Endothelial cell of umbilical vein (primary cell): ENCODE measurements around the gene DHCR7. TPM values are rescaled to one million over a fixed set of nuclear protein-coding genes. Genes with fewer than 3 reads are reported as not detected.

Experiments
- BruUV-seq: library from RNA; stranded (reverse); fragments of 400-500 nt; replicated peaks from 2 replicates; lab custom pipeline; 2021; lab: Mats Ljungman, UMichigan
- CTCF ChIA-PET: fragments of 300-600, 350-600 bp; sonication (Branson Sonifier 250); formaldehyde crosslinking; loops from one replicate; lab custom pipeline; 2021; ENCODE audit warnings: antibody characterized with exemption, inconsistent platforms; lab: Charles Lee
- POLR2A ChIA-PET: fragments of 300-600, 350-600 bp; sonication (Branson Sonifier 250); formaldehyde crosslinking; loops from one replicate; lab custom pipeline; 2021; ENCODE audit warnings: antibody characterized with exemption, inconsistent platforms; lab: Charles Lee
- DNase-seq: peaks from one replicate; pipeline ENCODE4 v3.0.0-alpha.2; 2011; ENCODE audit warnings: low read depth, low spot score
- FAIRE-seq: peaks from 2 replicates; lab custom pipeline; 2011; peaks lifted over from hg19 to GRCh38; lab: Jason Lieb, UNC
- H2AFZ ChIP-seq: 2 replicates; pipeline ENCODE4 v1.6.0; 2012; ENCODE audit warnings: low read depth, low read length, control low read depth, inconsistent platforms
- H3K27ac ChIP-seq: 2 replicates; pipeline ENCODE4 v1.5.1; 2011; ENCODE audit warnings: low read depth, mild to moderate bottlenecking, control low read depth, low read length, moderate library complexity; ENCODE audit not compliant: insufficient read depth
- H3K27me3 ChIP-seq, 2 experiments: 2 replicates each; pipeline versions ENCODE4 v1.6.0 to v1.6.1; 2011; ENCODE audit warnings: low read length in 2 of 2, mixed read lengths in 1 of 2; ENCODE audit not compliant: control insufficient read depth in 2 of 2, insufficient read depth in 2 of 2
- H3K36me3 ChIP-seq, 2 experiments: 2 replicates in 1 of 2; 3 replicates in 1 of 2; pipeline ENCODE4 v1.5.1; 2011; ENCODE audit warnings: low read length in 2 of 2, mild to moderate bottlenecking in 1 of 2, moderate library complexity in 1 of 2; ENCODE audit not compliant: control insufficient read depth in 2 of 2, insufficient read depth in 2 of 2; ENCODE audit errors: extremely low read depth in 1 of 2
- H3K4me1 ChIP-seq: 3 replicates; pipeline ENCODE4 v1.5.1; 2011; ENCODE audit warnings: mild to moderate bottlenecking, low read length; ENCODE audit not compliant: control insufficient read depth, insufficient read depth; ENCODE audit errors: extremely low read depth
- H3K4me2 ChIP-seq: 2 replicates; pipeline ENCODE4 v1.6.1; 2011; ENCODE audit warnings: low read length, control low read depth, mixed read lengths; ENCODE audit not compliant: insufficient read depth
- H3K4me3 ChIP-seq, 3 experiments: fragments of 200-600 bp in 1 of 3; sonication (generic), shearing (Covaris generic) in 1 of 3; replicated peaks in 1 of 3; 2 replicates each; pipeline ENCODE4 v1.5.1; 2011 to 2016; ENCODE audit warnings: control low read depth in 3 of 3, low read length in 3 of 3, mild to moderate bottlenecking in 2 of 3, inconsistent platforms in 1 of 3, low read depth in 1 of 3, moderate library complexity in 1 of 3; ENCODE audit not compliant: insufficient read depth in 1 of 3
- H3K79me2 ChIP-seq: 2 replicates; pipeline ENCODE4 v1.6.0; 2012; ENCODE audit warnings: low read length, inconsistent platforms; ENCODE audit not compliant: control insufficient read depth, insufficient read depth
- H3K9ac ChIP-seq: replicated peaks from 2 replicates; pipeline ENCODE3; 2011; ENCODE audit warnings: low read length, control low read depth; ENCODE audit not compliant: insufficient read depth; ENCODE audit errors: extremely low read depth
- H3K9me1 ChIP-seq: replicated peaks from 3 replicates; pipeline ENCODE4 v1.6.0; 2011; ENCODE audit warnings: mild to moderate bottlenecking, low read length; ENCODE audit not compliant: control insufficient read depth, insufficient read depth; ENCODE audit errors: extremely low read depth
- H3K9me3 ChIP-seq: replicated peaks from 2 replicates; pipeline ENCODE4 v1.5.1; 2012; ENCODE audit warnings: low read length, inconsistent platforms; ENCODE audit not compliant: control insufficient read depth, insufficient read depth
- H4K20me1 ChIP-seq: replicated peaks from 2 replicates; pipeline ENCODE3; 2011; ENCODE audit warnings: mild to moderate bottlenecking, low read length; ENCODE audit not compliant: control insufficient read depth, insufficient read depth; ENCODE audit errors: extremely low read depth
- CTCF ChIP-seq, 2 donors: IDR thresholded peaks; 1 replicate in 1 of 2; 2 replicates in 1 of 2; pipeline ENCODE4 v1.5.1; 2011; ENCODE audit warnings: low read length in 2 of 2, mild to moderate bottlenecking in 2 of 2, moderate library complexity in 2 of 2, control low read depth in 1 of 2, inconsistent platforms in 1 of 2, low read depth in 1 of 2; ENCODE audit not compliant: insufficient read depth in 1 of 2; ENCODE audit errors: extremely low read depth in 1 of 2
- EZH2 ChIP-seq: IDR thresholded peaks from 2 replicates; pipeline ENCODE4 v1.6.1; 2012; ENCODE audit warnings: borderline replicate concordance, low read depth, mild to moderate bottlenecking, moderate library complexity, low read length, inconsistent platforms; ENCODE audit not compliant: severe bottlenecking
- FOS ChIP-seq: IDR thresholded peaks from 2 replicates; pipeline ENCODE4 v1.6.1; 2011; ENCODE audit warnings: mild to moderate bottlenecking, low read length, moderate library complexity, borderline replicate concordance; ENCODE audit not compliant: insufficient read depth
- GATA2 ChIP-seq: IDR thresholded peaks from 2 replicates; pipeline ENCODE4 v1.7.0; 2011; ENCODE audit warnings: low read depth, mild to moderate bottlenecking, moderate library complexity, mixed read lengths, low read length; ENCODE audit not compliant: insufficient read length, insufficient read depth
- JUN ChIP-seq: IDR thresholded peaks from 2 replicates; pipeline ENCODE4 v1.6.1; 2011; ENCODE audit warnings: borderline replicate concordance, low read depth; ENCODE audit not compliant: insufficient read length, insufficient read depth
- MAX ChIP-seq: IDR thresholded peaks from 2 replicates; pipeline ENCODE4 v1.6.1; 2011; ENCODE audit not compliant: insufficient read depth, insufficient read length
- MYC ChIP-seq: IDR thresholded peaks from one replicate; pipeline ENCODE4 v1.6.1; 2011; ENCODE audit warnings: mild to moderate bottlenecking, low read depth, low read length
- POLR2A ChIP-seq: IDR thresholded peaks from 2 replicates; pipeline ENCODE4 v1.6.1; 2012; ENCODE audit warnings: low read depth, mild to moderate bottlenecking, control low read depth, low read length
- POLR2AphosphoS5 ChIP-seq: IDR thresholded peaks from 2 replicates; pipeline ENCODE4 v1.6.1; 2012; ENCODE audit warnings: low read depth, mild to moderate bottlenecking, control low read depth, low read length, moderate library complexity; ENCODE audit not compliant: insufficient read depth
- dilution Hi-C: fragments of 300-500 bp; cut with MboI; formaldehyde crosslinking; loops from one replicate; pipeline ENCODE4 v1.15.0; 2019; ENCODE audit warnings: low sequenced_read_pairs; ENCODE audit not compliant: extremely low pct_ligation_motif_present
- intact Hi-C: fragments of 100-400 bp; cut with micrococcal nuclease; formaldehyde crosslinking; loops from one replicate; pipeline ENCODE4 v1.10.0; 2022
- polyA plus RNA-seq, 4 experiments: library from polyadenylated mRNA; depleted of rRNA in 3 of 4; stranded (reverse) in 3 of 4; unstranded in 1 of 4; fragments of >200 nt; gene quantifications; 2 replicates each; pipeline versions ENCODE4 v1.2.1 to v1.2.3, GENCODE V29; 2011 to 2012; ENCODE audit warnings: missing spikeins in 1 of 4
- total RNA-seq: library from RNA; stranded (reverse); gene quantifications from 2 replicates; pipeline ENCODE4 v1.2.3, GENCODE V29; 2021

DHCR7 gene
- total and polyA plus RNA-seq, 2 donors (not counting 3 experiments of a cell fraction or from before 2014, with no cell fraction given): 171 to 175 TPM

- H3K27me3 ChIP-seq: no peaks in the 10 kb centered on the region
- H3K9me3 ChIP-seq: no peaks in the 10 kb centered on the region
- H3K4me3 ChIP-seq: no peak overlapping the region
- no TSS peak for BruUV-seq
- dilution Hi-C loops: no loop called here
- CTCF ChIA-PET: interaction anchor here (1.0 to 1.8 kb wide), 5 partner anchors 36 to 91 kb away, joined by 3 to 9 read pairs (median 7); partner anchors contain the start of gene NADSYN1
- H3K27ac ChIP-seq: peak overlapping the region; percentile 78
- POLR2A ChIA-PET: interaction anchor here (1.0 kb wide), 1 partner anchor 36 kb away, joined by 3 read pairs; the partner anchor contains the start of gene NADSYN1
- H3K79me2 ChIP-seq: no peaks in the 10 kb centered on the region
- H3K9me1 ChIP-seq: no peaks in the 10 kb centered on the region
- intact Hi-C loops: loop anchor here (2.0 to 10.0 kb wide), 2 partner anchors 36 to 96 kb away; partner anchors contain the start of genes KRTAP5-11 and NADSYN1
- FAIRE-seq (peak; percentile 8), DNase-seq (peak; percentile 7)
- H3K4me1 ChIP-seq: peaks cover 25% of the 10 kb centered on the region
- TF ChIP-seq MYC (no peak), CTCF (IDR thresholded peaks at IDR 0.05; ENCODE audit: extremely low read depth in 1 of 2, insufficient read depth in 1 of 2, low read depth in 1 of 2, low read length in 2 of 2) (no peak), POLR2A (no peak), FOS (no peak), EZH2 (no peak), MAX (no peak), JUN (no peak), POLR2AphosphoS5 (no peak), GATA2 (no peak)
- no peaks in the 10 kb centered on the region for H4K20me1 ChIP-seq
- H3K9ac ChIP-seq: no peak overlapping the region
- no peak overlapping the region for H3K4me2 ChIP-seq
- H2AFZ ChIP-seq: no peak overlapping the region
- H3K36me3 ChIP-seq: peaks cover 3 to 39% of the 10 kb centered on the region in 2 experiments
These were observed 40.6 kb upstream of the DHCR7 start for GRCh38 chr11:71488681-71489270.
